ENCODE data around the gene GNB1.

GRCh38 chr1:1806890-1807289, 84.0 kb downstream of the GNB1 start:
- TF ChIP-seq CTCF (IDR thresholded peaks at IDR 0.05), result no peak
- no peak for TF ChIP-seq JUN (CRISPR knock-in tag; IDR thresholded peaks at IDR 0.05)
- TF ChIP-seq NR1H2 (CRISPR knock-in tag; IDR thresholded peaks at IDR 0.05), result no peak
- no peak for TF ChIP-seq E2F4 (CRISPR knock-in tag; IDR thresholded peaks at IDR 0.05; ENCODE audit: borderline replicate concordance, low read depth)
- no peak for TF ChIP-seq ATF3 (CRISPR knock-in tag; conservative IDR thresholded peaks at IDR 0.05)
- no peak for TF ChIP-seq ZBTB21 (CRISPR knock-in tag; IDR thresholded peaks at IDR 0.05; ENCODE audit: borderline replicate concordance)
- no peak for TF ChIP-seq ZNF317 (CRISPR knock-in tag; IDR thresholded peaks at IDR 0.05; ENCODE audit: borderline replicate concordance, low read depth)
- no peak for TF ChIP-seq NR2C2 (CRISPR knock-in tag; IDR thresholded peaks at IDR 0.05)
- TF ChIP-seq ATF2 (CRISPR knock-in tag; IDR thresholded peaks at IDR 0.05; ENCODE audit: borderline replicate concordance, low read depth), result no peak
- TF ChIP-seq CREM (CRISPR knock-in tag; IDR thresholded peaks at IDR 0.05), result no peak
- TF ChIP-seq FOXJ3 (CRISPR knock-in tag; IDR thresholded peaks at IDR 0.05; ENCODE audit: borderline replicate concordance), result no peak
- no peak for TF ChIP-seq ARID4B (CRISPR knock-in tag; IDR thresholded peaks at IDR 0.05; ENCODE audit: borderline replicate concordance)
- no peak for TF ChIP-seq MAX (CRISPR knock-in tag; IDR thresholded peaks at IDR 0.05)

Data from WTC11 (cell line).